ENCODE data around the gene EDEM3. TPM values are rescaled to one million over a fixed set of nuclear protein-coding genes. Genes with fewer than 3 reads are reported as not detected.
A peak's percentile ranks its signal among the peaks of the same experiment; 100 is the strongest.

Gene EDEM3
- total and polyA plus RNA-seq, 2 experiments from 2014 or later = 20.8 to 41.4 TPM

- H3K9me3 ChIP-seq (ENCODE audit: low read depth) = no peaks in the 10 kb centered on the region
- TF ChIP-seq EZH2phosphoT487 (IDR thresholded peaks at IDR 0.05; ENCODE audit: insufficient read depth, low read depth) (no peak), EZH2 (IDR thresholded peaks at IDR 0.05; ENCODE audit: insufficient read depth, poor library complexity, severe bottlenecking) (no peak)
- no peaks in the 10 kb centered on the region for H3K79me2 ChIP-seq (ENCODE audit: insufficient read depth)
- H3K4me1 ChIP-seq (ENCODE audit: insufficient read depth) = no peaks in the 10 kb centered on the region
- no peak overlapping the region for H3K27ac ChIP-seq
- H3K4me2 ChIP-seq (ENCODE audit: unreplicated experiment) = no peak overlapping the region
- DNase-seq = no peak
- WGBS, 2 experiments (ENCODE audit: low coverage in 1 of 2, low lambda C conversion rate in 2 of 2, missing lambda C conversion rate in 2 of 2) = 89 to 92% methylated on average over 6 of the region's 6 CpGs
- H4K20me1 ChIP-seq (ENCODE audit: insufficient read depth) = no peaks in the 10 kb centered on the region
- no peaks in the 10 kb centered on the region for H3K36me3 ChIP-seq (ENCODE audit: low read depth)
- no peaks in the 10 kb centered on the region for H3K9me2 ChIP-seq (ENCODE audit: insufficient read depth)
- no peak overlapping the region for H2AFZ ChIP-seq
- no peak overlapping the region for H3K4me3 ChIP-seq
- in situ Hi-C loops (cut with MboI) = loop anchor here (10.0 to 25.0 kb wide), 4 partner anchors 101 to 581 kb away; partner anchors contain the start of gene C1orf21
- no peak overlapping the region for H3K9ac ChIP-seq
- peaks cover 10% of the 10 kb centered on the region for H3K27me3 ChIP-seq (replicated peaks; ENCODE audit: insufficient read depth)
- no peaks in the 10 kb centered on the region for H3F3A ChIP-seq (ENCODE audit: insufficient read depth)
Measured at GRCh38 chr1:184665360-184665759, 89.3 kb downstream of the EDEM3 start.

- H3K9ac ChIP-seq = no peak overlapping the region
- H4K20me1 ChIP-seq (ENCODE audit: insufficient read depth) = no peaks in the 10 kb centered on the region
- peaks cover 10% of the 10 kb centered on the region for H3K27me3 ChIP-seq (replicated peaks; ENCODE audit: insufficient read depth)
- TF ChIP-seq EZH2phosphoT487 (IDR thresholded peaks at IDR 0.05; ENCODE audit: insufficient read depth, low read depth) = no peak
- TF ChIP-seq EZH2 (IDR thresholded peaks at IDR 0.05; ENCODE audit: insufficient read depth, poor library complexity, severe bottlenecking) = no peak
- H3K9me2 ChIP-seq (ENCODE audit: insufficient read depth) = no peaks in the 10 kb centered on the region
- WGBS, 2 experiments (ENCODE audit: low coverage in 1 of 2, low lambda C conversion rate in 2 of 2, missing lambda C conversion rate in 2 of 2) = 79% methylated on average over 13 to 15 of the region's 15 CpGs
- no peak overlapping the region for H3K4me2 ChIP-seq (ENCODE audit: unreplicated experiment)
- no peaks in the 10 kb centered on the region for H3K4me1 ChIP-seq (ENCODE audit: insufficient read depth)
- no peaks in the 10 kb centered on the region for H3K36me3 ChIP-seq (ENCODE audit: low read depth)
- H3K79me2 ChIP-seq (ENCODE audit: insufficient read depth) = no peaks in the 10 kb centered on the region
- in situ Hi-C loops (cut with MboI) = loop anchor here (10.0 to 25.0 kb wide), 4 partner anchors 100 to 580 kb away; partner anchors contain the start of gene C1orf21
- H2AFZ ChIP-seq = no peak overlapping the region; the same call in 1 of the 2 replicates
- no peak overlapping the region for H3K4me3 ChIP-seq
- no peaks in the 10 kb centered on the region for H3K9me3 ChIP-seq (ENCODE audit: low read depth)
- DNase-seq = no peak
- H3F3A ChIP-seq (ENCODE audit: insufficient read depth) = no peaks in the 10 kb centered on the region
- no peak overlapping the region for H3K27ac ChIP-seq
Measured at GRCh38 chr1:184664661-184665060, 90.0 kb downstream of the EDEM3 start.

- Histone ChIP-seq H3K9me3 (ENCODE audit: low read depth) (no peaks in the 10 kb centered on the region), H3K4me3 (peak overlapping the region; percentile 63), H3K4me1 (ENCODE audit: insufficient read depth) (no peaks in the 10 kb centered on the region), H3K27me3 (replicated peaks; ENCODE audit: insufficient read depth) (peaks cover 10% of the 10 kb centered on the region), H4K20me1 (ENCODE audit: insufficient read depth) (no peaks in the 10 kb centered on the region), H3F3A (ENCODE audit: insufficient read depth) (no peaks in the 10 kb centered on the region), H3K9me2 (ENCODE audit: insufficient read depth) (no peaks in the 10 kb centered on the region), H3K27ac (no peak overlapping the region), H3K36me3 (ENCODE audit: low read depth) (no peaks in the 10 kb centered on the region), H3K79me2 (ENCODE audit: insufficient read depth) (no peaks in the 10 kb centered on the region), H3K9ac (peak overlapping the region; percentile 37), H3K4me2 (ENCODE audit: unreplicated experiment) (peak overlapping the region; percentile 85), H2AFZ (peak overlapping the region; percentile 91)
- DNase-seq = peak; percentile 84
- WGBS, 2 experiments (ENCODE audit: low coverage in 1 of 2, low lambda C conversion rate in 2 of 2, missing lambda C conversion rate in 2 of 2) = 23 to 25% methylated on average over 35 to 39 of the region's 40 CpGs
- TF ChIP-seq EZH2 (IDR thresholded peaks at IDR 0.05; ENCODE audit: insufficient read depth, poor library complexity, severe bottlenecking) (no peak), EZH2phosphoT487 (IDR thresholded peaks at IDR 0.05; ENCODE audit: insufficient read depth, low read depth) (no peak)
- in situ Hi-C loops (cut with MboI) = loop anchor here (10.0 to 25.0 kb wide), 4 partner anchors 99 to 579 kb away; partner anchors contain the start of gene C1orf21
Measured at GRCh38 chr1:184664042-184664660, 90.5 kb downstream of the EDEM3 start.

GRCh38 chr1:184661801-184662200, 92.9 kb downstream of the EDEM3 start:
- no peak overlapping the region for H3K9ac ChIP-seq
- H3K36me3 ChIP-seq (ENCODE audit: low read depth) = no peaks in the 10 kb centered on the region
- no peak overlapping the region for H2AFZ ChIP-seq
- H3K4me2 ChIP-seq (ENCODE audit: unreplicated experiment) = no peak overlapping the region
- peaks cover 10% of the 10 kb centered on the region for H3K27me3 ChIP-seq (replicated peaks; ENCODE audit: insufficient read depth)
- no peak overlapping the region for H3K27ac ChIP-seq
- in situ Hi-C loops (cut with MboI) = loop anchor here (10.0 to 25.0 kb wide), 4 partner anchors 97 to 577 kb away; partner anchors contain the start of gene C1orf21
- H4K20me1 ChIP-seq (ENCODE audit: insufficient read depth) = no peaks in the 10 kb centered on the region
- no peak overlapping the region for H3K4me3 ChIP-seq
- no peak for TF ChIP-seq EZH2 (IDR thresholded peaks at IDR 0.05; ENCODE audit: insufficient read depth, poor library complexity, severe bottlenecking)
- TF ChIP-seq EZH2phosphoT487 (IDR thresholded peaks at IDR 0.05; ENCODE audit: insufficient read depth, low read depth) = no peak
- DNase-seq = no peak
- no peaks in the 10 kb centered on the region for H3F3A ChIP-seq (ENCODE audit: insufficient read depth)
- no peaks in the 10 kb centered on the region for H3K79me2 ChIP-seq (ENCODE audit: insufficient read depth)
- no peaks in the 10 kb centered on the region for H3K4me1 ChIP-seq (ENCODE audit: insufficient read depth)
- 90 to 98% methylated on average over 1 of the region's 1 CpG for WGBS, 2 experiments (ENCODE audit: low coverage in 1 of 2, low lambda C conversion rate in 2 of 2, missing lambda C conversion rate in 2 of 2)
- H3K9me3 ChIP-seq (ENCODE audit: low read depth) = no peaks in the 10 kb centered on the region
- no peaks in the 10 kb centered on the region for H3K9me2 ChIP-seq (ENCODE audit: insufficient read depth)
